Left kidney (tissue), 2 donors: ENCODE results near the gene USP53. TPM values are rescaled to one million over a fixed set of nuclear protein-coding genes. Genes with fewer than 3 reads are reported as not detected.
"Not testable (repeated sequence)": the region's sequence is repeated elsewhere in the genome, so short reads cannot be mapped to it uniquely, and the experiment has no call there.

Source experiments
- DNase-seq: peaks from one replicate; pipeline ENCODE4 v3.0.0-alpha.2; 2013
- polyA plus RNA-seq: library from polyadenylated mRNA; unstranded; fragments of 120-200 nt; gene quantifications from one replicate; pipeline ENCODE4 v1.2.1, GENCODE V29; 2013; ENCODE audit not compliant: insufficient read length

USP53 gene
- polyA plus RNA-seq, 1 donor: 45.1 TPM

- DNase-seq: no peak
These were observed 15.2 kb downstream of the USP53 start for GRCh38 chr4:119227690-119228089.

DNA sequence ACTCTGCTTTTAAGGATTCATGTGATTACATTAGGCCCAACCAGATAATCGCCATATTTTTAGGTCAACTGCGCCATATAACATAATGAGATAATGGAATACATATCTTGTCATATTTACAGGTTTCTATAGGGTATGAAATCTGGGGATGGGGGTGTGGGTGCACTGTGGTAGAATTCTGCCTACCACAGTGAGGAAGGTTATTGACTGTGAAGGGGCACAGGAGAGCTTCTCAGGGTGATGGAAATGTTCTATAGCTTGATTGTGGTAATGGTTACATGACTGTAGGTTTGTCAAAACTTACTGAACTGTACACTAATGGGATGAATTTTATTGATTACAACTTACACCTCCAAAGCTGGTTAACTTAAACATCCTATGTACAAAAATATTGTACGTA is 15.9 kb downstream of the USP53 start:
- no peak for DNase-seq

GRCh38 chr4:119229908-119230687 is 17.6 kb downstream of the USP53 start:
- DNase-seq: no peak

- DNase-seq: no peak
These were observed 19.0 kb downstream of the USP53 start for GRCh38 chr4:119231491-119231890.

GRCh38 chr4:119232286-119232685 is 19.8 kb downstream of the USP53 start:
- DNase-seq: no peak

DNA sequence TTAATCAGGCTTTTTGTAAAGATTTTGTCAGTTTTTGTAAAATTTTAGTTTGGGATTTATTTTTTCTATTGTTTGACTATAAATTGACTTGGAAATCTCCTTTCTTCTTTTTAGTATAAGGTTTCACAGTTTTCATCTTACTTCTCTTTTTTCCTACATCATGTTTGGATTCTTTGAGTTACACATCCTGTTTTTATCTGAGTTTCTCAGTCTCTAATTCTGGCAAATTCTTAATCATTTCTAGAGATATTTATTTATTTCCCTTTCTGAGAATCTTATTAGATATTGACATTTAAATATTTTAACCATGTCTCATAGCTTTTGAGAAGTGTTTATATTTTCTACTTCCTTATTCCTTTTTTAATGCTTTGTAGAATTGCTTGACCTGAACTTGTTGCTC is 20.7 kb downstream of the USP53 start:
- no peak for DNase-seq

- no peak for DNase-seq
These were observed 21.2 kb downstream of the USP53 start for GRCh38 chr4:119233750-119234149.

GRCh38 chr4:119237201-119237600 is 24.7 kb downstream of the USP53 start:
- DNase-seq: no peak

DNA sequence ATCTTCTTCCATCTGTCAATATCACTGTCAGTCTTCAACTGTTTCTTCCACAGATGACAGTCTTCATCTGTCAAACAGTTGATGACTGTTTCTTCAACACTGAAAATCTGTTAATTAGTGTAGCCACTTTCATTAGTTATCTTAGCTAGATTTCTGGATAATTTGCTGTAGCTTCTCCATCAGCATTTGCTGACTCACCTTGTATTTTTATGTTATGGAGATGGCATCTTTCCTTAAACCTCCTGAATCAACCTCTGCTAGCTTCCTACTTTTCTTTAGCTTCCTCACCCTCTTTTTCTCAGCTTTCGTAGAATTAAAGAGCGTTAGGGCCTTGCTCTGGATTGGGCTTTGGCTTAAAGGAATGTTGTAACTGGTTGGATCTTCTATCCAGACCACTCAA is 25.1 kb downstream of the USP53 start:
- DNase-seq: no peak

- DNase-seq: no peak
These were observed 25.7 kb downstream of the USP53 start for GRCh38 chr4:119238068-119238722.

DNA sequence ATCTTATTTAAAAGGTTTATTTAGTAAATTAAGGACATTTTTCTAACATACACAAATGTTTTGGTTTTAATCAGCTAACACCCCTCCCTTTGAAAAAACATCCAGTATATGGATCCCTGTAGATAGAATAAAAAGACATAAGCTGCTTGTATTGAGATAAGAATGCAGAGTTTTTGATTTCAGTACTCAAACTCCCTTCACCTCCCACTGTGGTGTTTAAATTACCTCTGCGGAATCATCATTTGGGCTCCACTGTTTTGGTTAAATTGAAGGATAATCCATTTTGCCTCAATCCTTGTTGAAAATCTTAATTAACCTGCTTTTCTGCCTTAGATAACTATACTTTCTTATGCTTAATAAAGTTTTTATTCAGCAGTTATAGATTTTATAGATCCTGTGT is 27.6 kb downstream of the USP53 start:
- DNase-seq: no peak

DNA sequence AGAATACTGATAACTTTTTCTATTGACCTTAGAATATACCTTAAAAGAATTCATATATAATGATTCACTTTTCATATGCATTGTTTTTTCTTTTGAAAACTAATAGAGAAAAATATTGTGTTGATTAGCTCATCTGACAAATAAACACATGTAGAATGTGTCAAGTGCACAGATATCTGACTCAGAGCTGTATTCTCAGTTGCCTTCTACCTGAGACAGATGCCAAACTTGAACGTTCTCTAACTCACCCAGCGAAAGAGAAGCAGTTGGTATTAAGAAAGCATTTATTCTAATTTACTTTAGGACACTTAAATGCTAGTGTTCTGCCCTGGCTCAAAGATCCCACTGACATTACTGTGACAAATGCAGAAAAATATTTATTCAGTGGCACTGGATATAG is 28.1 kb downstream of the USP53 start:
- no peak for DNase-seq

DNA sequence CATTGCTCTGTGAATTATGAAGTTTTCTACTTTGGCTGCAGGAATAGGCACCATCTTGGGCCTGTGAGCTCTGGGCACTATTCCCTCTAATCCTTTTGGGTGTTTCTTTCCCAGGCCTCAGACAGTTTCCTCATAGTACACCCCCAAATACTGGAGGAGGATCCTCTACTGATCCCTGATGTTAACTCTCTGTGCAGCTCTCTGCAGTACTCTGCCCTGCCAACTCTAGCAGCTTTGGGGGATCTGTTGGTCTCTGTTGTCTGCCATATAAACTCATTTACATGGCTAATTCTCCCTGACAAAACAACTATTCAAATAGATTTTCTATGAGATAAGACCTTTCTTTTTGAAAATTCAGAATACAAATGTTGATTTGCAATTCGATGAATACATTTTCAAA is 29.9 kb downstream of the USP53 start:
- DNase-seq: no peak

DNA sequence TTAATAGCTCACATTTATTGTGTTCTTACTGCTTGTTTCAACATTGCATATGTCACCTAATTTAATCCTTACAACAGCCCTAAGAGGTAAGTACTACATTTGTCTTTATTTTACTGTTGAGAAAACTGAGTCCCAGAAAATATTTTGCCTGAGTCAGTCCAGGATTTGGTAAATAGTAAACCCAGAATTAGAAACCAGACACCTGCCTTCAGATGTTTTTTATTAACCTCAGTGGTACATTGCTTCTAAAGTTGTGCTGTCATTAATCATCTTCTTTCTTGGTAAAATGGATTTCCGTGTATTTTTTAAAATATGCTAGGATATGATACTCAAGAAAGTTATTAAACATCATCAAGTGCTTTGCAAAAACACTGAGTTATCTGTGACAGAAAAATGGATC is 31.4 kb downstream of the USP53 start:
- no peak for DNase-seq

- DNase-seq: no peak
These were observed 31.8 kb downstream of the USP53 start for GRCh38 chr4:119244344-119244743.

DNA sequence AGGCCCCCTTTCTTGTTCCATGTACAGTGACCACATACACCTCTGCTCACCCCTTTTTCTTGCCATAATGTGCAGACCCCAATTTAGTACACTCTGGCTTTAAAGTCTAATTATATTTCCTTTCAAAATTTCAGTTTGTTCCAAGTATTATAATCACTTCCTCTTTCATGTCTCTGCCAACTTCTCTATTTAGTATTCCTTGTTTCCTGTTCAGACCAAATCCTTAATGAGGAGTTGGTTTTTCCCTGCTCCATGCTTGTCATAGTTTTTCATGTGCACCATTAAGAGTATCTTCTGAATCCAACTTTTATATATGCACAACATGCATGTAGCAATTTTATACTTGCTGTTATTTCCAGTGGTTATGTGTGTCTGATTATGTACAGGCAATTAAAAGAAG is 32.3 kb downstream of the USP53 start:
- no peak for DNase-seq

DNA sequence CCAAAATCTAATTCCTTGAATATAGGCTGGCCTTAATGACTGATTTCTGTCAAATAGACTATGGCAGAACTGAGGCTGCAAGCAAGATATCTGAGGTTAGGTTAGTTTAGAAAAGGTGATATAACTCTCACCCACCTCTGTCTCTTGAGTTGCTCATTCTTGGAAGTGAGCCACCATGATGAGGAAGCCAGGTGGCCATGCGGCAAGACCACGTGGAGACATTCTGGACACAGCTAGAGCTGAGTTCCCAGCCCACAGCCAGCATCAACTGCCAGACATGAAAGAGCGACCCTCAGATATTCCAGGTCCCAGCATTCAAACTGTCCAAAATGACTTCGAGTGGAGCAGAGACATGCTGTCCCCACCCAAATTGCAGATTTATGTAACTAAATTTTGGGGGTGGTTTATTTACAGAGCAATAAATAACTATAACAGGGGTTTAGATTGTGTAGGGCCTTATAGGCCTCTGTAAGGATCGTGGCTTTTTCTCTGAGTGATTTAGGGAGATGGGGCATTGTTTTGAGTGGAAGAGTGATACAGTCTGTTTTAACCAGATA is 33.7 kb downstream of the USP53 start:
- DNase-seq: no peak

DNA sequence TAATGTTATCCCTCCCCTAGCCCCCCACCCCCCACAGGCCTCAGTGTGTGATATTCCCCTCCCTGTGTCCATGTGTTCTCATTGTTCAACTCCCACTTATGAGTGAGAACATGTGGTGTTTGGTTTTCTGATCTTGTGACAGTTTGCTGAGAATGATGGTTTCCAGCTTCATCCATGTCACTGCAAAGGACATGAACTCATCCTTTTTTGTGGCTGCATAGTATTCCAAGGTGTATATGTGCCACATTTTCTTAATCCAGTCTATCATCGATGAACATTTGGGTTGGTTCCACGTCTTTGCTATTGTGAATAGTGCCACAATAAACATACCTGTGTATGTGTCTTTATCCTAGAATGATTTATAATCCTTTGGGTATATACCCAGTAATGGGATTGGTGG is 38.5 kb downstream of the USP53 start:
- not testable (repeated sequence) for DNase-seq

DNA sequence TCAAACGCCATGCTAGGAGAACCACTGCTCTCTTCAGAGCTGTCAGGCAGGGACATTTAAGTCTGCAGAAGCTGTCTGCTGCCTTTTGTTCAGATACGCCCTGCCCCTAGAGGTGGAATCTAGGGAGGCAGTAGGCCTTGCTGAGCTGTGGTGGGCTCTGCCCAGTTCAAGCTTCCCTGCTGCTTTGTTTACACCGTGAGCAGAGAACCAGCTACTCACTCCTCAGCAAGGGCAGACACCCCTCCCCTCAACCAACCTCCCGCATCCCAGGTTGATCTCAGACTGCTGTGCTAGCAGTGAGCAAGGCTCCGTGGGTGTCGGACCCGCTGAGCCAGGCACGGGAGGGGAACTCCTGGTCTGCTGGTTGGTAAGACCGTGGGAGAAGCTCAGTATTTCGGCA is 42.7 kb downstream of the USP53 start:
- DNase-seq: not testable (repeated sequence)

GRCh38 chr4:119260528-119260927 is 48.0 kb downstream of the USP53 start:
- DNase-seq: no peak

DNA sequence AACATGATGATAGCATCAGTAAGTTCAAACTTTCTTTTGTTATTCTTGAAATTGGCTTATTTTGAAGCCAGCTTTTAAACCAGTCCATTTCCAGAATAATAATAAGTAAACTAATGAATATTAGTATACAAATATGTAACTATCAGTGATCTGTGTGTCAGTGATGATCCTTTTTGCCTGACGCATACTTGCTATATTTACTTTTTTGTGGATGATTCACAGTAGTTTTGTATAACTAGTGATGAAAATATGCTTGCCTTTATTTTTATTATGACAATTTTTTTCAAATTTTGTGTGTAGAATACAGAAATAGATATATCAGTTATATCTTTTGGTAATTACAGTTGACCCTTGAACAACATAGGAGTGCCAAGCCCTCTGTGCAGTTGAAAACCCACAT is 49.5 kb downstream of the USP53 start:
- DNase-seq: no peak

GRCh38 chr4:119264743-119265142 is 52.2 kb downstream of the USP53 start:
- no peak for DNase-seq

GRCh38 chr4:119266153-119266552 is 53.6 kb downstream of the USP53 start:
- no peak for DNase-seq

DNA sequence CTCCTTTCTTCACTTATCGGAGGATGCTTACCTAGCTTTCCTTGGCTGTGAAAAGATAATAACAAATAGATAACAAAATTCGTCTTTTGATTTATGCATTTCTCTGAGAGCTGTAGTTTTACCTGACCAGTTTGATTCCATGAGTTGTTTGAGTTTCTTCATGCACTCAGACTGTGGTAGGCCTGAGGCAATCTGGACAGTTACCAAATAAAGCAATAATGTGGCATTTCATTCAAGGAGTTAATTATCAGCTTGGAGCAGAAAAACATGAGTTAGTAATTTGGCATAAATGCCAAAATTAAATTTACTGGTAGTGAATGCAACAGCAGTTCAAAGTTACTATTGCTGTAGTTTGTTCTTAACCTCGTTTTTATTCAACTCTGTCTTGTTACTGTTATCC is 56.0 kb downstream of the USP53 start:
- no peak for DNase-seq
